RPMI8226 (cell line): ENCODE measurements around the gene ADCY3.

Experiments
- DNase-seq: peaks from one replicate; pipeline ENCODE4 v3.0.0-alpha.2; 2015

ADCY3 gene

DNA sequence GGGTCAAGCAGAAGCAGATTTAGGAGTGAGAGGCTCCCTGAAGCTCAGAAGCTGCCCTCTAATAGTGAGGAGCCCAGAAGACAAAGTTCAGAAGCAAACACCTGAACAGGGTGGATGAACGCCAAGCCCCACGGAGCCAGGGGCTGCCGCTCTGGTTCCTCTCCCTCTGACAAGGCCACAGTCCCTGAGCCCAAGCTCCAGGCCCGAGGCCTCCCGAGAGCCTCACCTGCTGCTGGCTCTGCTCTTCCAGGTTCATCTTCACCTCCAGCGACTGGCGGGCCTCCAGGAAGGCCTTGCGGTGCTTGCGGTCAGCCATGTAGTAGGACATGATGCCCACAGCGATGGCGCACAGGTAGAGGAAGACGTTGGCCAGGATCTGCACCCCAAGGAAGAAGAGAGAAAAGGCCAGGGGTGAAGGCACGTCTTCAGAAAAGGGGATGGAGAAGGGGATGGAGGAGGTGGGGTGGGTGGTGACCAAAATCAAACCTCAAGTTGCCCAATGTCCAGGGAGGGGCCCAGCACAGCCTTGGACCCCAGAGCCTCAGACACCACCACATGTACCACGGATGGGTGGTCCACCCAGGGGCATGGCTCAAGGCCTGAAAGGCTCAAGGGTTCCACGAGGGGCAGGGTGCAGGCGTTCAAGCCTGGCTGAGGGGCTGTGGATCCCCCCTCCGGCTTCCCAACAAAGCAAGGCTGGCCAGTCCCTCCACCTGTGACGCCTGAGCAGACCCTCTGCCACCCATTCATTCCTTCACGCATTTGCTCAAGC, 47.5 kb downstream of the ADCY3 start:
- no peak for DNase-seq

GRCh38 chr2:24871852-24872333, 48.1 kb downstream of the ADCY3 start:
- DNase-seq: no peak

DNA sequence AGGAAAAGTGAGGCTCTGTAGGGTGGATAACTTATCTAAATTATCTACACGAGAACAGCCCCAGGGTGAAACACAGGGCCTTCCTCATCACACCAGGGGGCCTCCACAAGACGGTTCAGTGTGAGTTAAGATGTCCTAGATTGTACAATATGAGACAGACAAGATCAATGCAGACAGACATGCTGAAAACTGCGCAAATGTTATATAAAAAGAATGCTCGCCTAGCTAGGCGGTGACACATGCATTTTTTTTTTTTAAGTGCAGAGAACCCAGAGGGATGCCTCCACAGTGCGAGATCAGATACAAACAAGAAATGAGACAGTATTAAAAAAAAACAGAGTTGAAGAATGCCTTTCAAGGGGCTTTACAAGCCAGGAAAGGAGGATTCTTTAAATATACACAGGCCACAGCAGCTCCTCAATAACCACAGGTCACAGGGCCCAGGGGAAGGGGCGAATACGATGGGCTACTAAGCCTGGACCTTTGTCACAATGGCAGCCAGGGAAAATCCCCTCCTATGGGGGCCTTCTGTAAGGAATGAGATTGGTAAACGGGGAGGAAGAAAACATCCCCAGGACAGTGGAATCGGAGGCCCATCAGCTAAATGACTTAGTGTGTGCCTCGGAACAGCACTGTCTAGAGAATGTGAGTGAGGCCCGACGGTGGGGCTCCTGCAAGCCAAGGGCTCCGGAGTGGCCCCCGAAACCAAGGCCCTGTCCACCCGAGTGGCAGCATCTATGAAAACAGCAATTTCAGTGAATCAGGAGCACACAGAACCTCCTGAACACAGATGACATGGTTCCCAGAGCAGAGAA, 48.9 kb downstream of the ADCY3 start:
- no peak for DNase-seq

DNA sequence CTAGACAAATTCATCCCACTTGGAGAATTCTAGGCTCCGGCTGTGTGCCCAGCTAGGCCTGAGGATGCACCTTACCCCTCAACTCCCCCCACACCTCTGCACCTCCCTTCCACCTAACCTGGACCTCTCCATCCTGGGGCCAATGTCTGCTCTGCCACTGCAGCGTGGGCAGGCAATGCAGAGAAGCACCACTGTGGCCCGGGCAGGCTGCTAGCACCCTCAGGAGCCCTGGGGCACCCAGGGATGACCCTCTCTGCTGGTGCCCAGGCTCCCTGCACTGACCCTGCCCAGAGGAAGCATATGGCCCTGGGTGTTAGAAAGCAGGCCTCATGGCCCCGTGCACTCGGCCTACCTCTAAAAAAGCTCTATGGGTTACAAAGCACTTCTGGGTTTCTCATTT, 49.6 kb downstream of the ADCY3 start:
- DNase-seq: no peak

- no peak for DNase-seq
Observed at GRCh38 chr2:24866946-24867345, 53.1 kb downstream of the ADCY3 start.

GRCh38 chr2:24863641-24864040, 56.4 kb downstream of the ADCY3 start:
- no peak for DNase-seq

DNA sequence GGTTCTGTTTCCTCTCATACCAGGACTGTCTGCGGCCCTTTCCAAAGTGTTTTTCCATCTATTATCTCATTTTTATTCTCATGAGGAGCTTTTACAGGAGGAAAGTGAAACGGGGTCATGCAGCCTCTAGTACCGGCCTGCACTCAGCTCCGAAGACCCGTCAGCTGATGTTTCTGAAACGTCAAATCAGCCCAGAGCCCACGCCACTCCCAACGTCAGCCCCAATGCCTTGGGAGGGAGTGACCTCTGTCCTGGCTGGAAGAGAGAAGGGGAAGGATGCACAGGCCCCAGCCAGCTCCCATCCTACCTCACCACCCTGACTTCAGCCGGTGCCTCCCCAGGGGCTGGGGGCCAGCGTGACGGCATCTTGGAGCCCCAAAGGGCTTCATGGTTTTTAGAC, 58.5 kb downstream of the ADCY3 start:
- DNase-seq: no peak

DNA sequence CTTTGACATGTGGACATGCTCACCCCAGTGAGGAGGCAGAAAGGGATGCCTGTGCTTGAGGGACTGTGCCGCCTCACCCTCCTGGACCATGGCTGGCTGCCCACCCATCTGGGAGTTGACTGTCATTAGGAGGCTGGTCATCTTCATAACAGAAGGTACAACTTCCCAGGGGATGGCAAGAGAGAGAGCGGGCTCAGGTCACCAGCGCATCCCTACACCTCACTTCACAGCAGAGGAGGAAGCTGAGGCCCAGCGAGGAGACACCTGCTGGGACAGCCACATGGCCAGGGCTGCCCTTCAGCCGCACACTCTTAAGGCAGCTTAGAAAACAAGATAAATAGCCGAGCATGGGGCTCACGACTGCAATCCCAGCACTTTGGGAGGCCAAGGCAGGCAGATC, 59.4 kb downstream of the ADCY3 start:
- no peak for DNase-seq

GRCh38 chr2:24859968-24860600, 60.0 kb downstream of the ADCY3 start:
- no peak for DNase-seq

DNA sequence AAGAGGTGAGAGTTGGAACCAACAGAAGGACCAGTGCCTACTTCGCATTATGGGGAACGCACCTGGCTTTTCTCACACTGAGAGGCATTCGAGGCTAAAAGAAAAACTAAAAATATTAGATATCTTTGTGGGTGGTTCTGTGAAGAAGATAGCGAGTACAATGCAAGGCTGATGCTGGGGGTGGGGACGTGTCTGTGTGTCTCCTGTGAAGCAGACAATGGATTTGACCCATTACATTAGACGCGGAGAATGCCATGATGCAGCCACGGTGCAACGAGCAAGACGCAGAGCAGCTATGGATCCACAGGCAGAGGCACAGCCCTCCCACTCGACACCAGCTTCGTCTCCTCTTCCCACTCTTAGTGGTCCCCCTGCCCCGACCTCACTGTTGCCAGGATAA, 61.0 kb downstream of the ADCY3 start:
- no peak for DNase-seq

- no peak for DNase-seq
Observed at GRCh38 chr2:24857746-24858145, 62.3 kb downstream of the ADCY3 start.

- DNase-seq: no peak
Observed at GRCh38 chr2:24856791-24857211, 63.2 kb downstream of the ADCY3 start.

DNA sequence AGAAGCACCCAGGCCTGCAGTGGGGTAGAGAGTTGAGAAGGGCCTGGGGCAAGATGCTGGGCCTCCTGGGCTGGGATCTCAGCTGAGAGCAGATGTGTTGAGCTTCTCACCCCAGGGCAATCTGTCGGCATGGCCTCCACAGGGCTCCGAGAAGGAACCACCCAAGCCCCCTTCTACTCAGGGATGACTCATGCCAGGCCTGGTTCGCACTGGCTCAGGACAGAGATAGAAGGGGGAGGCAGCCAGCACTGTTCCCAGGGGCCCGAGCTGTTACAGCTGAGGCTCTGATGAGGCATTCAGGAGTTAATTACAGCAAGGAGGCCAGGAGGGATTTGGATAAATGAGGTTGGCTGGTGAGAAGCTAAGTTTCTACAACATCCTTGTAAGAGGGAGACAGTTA, 64.3 kb downstream of the ADCY3 start:
- DNase-seq: no peak

GRCh38 chr2:24855022-24855622, 64.9 kb downstream of the ADCY3 start:
- DNase-seq: no peak

GRCh38 chr2:24853996-24854395, 66.0 kb downstream of the ADCY3 start:
- no peak for DNase-seq

DNA sequence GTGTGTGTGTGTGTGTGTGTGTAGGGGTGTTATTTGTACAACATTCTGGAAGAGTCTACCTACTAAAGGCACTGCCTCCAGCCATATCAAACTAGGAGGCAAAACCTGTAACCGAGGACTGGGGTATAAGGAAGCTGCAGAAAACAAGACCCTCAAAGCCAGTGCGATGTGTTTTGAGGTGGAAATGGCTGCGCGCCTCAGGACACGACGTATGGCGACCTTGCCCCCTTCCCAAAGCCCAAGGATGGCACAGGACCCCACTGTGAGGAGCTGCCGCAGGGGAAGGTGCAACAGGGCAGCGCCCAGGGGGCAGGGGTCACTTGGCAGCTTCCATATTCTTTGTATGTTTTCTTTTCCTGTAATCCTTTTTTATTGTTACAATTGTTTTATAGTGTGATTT, 67.0 kb downstream of the ADCY3 start:
- no peak for DNase-seq

DNA sequence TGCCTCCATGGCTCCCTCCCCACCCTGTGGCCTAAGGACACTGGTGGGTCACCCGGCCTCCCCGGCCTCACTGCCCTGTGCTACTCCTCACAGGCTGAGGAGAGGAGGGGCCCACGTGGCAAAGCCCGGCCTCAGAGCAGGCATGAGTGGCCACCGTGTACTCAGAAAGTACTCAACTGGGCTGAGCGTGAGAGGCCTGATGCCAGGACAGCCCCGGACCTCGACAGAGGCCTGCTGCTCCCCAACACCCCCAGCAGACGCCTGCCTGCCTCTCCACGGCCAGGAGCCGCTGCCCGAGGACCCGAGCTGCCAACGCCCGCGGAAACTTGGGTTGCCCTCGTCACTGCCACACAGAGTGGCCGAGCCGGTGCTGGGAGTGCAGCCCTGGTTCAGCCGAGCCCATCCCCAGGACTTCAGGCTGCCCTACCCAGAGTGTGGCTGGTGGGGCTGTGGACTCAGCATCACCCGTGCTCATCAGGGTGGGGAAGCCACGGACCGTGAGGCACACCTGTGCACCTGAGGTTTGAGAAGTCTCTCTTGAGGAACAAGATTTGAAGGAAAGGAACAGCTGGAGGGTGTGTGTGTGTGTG, 67.5 kb downstream of the ADCY3 start:
- no peak for DNase-seq

DNA sequence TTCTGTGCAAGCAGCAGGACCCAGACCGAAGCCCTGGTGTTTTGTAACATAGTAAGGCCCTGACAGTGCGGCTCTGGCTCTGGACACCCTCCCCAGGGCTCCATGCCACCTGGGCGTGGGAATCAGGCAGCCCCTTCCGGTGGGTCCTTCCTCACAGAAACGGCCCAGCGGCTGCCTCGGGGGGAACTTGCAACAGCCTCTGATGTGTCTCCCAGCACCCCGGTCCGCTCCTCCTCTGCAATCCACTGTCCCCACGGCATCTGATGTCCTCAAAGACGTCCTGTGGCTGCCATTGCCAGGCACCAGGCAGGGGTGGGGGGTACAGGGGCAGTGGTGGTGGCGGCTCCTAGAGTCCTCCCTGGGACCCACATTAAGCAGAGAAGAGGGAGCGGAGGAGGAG, 68.0 kb downstream of the ADCY3 start:
- DNase-seq: no peak

DNA sequence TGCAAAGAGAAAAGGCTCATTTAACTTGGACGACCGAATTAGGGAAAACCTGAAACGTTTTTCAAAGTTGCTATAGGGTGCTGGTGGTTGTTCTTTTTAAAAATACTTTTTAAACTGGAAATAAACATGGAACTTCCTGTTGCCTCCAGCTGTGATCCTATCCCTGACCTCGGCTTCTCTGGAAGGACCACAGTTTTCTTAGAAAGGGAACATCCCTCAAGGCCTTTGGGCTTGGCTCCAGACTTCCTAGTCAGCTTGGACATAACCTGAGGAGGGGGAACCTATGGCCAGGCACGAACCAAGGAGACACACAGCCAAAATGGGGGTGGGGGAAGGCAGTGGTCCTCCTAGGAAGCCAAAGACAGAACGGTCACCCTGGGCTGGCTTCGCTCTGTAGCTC, 69.1 kb downstream of the ADCY3 start:
- no peak for DNase-seq

DNA sequence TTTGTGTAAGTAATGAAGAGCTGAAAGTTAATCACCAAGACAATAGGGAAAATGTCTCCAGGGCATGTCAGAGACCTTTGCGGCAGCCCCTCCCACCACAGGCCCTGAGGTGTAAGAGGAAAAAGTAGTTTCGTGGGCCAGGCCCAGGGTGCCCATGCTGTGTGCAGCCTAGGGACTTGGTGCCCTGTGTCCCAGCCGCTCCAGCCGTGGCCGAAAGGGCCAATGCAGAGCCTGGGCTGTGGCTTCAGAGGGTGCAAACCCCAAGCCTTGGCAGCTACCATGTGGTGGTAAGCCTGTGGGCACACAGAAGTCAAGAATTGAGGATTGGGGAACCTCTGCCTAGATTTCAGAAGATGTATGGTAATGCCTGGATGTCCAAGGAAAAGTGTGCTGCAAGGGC, 74.3 kb downstream of the ADCY3 start:
- DNase-seq: no peak

GRCh38 chr2:24844023-24844685, 75.9 kb downstream of the ADCY3 start:
- no peak for DNase-seq

DNA sequence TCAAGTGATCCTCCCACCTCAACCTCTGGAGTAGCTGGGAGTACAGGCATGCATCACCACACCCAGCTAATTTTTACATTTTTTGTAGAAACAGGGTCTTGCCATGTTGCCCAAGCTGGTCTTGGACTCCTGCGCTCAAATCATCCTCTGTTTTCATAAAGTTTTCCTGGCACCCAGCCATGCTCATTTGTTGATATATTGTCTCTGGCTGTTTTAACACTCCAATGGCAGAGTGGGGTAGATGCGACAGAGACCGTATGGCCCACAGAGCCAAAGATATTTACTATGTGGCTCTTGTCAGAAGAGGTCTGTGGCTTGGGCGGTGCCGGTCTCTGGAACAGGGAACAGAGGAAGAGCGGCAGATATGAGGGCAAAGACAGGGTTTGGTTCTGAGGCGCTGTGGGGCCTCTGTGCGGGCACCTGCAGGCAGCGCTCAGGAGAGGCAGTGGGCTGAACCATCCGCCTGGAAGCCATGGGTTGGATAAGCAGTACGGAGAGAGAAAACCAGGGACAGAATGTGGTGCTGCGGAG, 76.6 kb downstream of the ADCY3 start:
- DNase-seq: no peak
